Measurements from ENCODE around the gene MYOCD.

The MYOCD gene

DNA sequence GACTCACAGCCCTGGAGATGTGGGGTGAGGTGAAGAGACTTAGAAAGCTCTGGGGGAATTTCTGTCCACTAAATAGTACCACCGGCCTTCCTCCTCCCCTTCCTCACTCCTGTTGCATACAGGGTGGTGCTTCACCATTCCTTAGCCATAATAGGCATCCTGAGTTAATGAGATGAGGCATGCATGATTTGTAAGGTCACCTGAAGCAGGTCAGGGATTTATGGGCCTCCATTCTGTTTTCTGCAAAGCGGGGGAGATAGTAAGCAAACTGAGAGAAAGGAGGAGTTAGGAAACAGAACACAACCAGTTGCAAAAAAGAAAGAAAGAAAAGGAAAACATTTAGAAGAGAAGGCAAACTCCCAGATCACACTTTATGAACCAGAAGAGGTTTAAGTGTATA is 9.3 kb upstream of the MYOCD start:
- ChIA-PET CTCF (no interaction called here), POLR2A (no interaction called here)
- TF ChIP-seq, protein P1, sequence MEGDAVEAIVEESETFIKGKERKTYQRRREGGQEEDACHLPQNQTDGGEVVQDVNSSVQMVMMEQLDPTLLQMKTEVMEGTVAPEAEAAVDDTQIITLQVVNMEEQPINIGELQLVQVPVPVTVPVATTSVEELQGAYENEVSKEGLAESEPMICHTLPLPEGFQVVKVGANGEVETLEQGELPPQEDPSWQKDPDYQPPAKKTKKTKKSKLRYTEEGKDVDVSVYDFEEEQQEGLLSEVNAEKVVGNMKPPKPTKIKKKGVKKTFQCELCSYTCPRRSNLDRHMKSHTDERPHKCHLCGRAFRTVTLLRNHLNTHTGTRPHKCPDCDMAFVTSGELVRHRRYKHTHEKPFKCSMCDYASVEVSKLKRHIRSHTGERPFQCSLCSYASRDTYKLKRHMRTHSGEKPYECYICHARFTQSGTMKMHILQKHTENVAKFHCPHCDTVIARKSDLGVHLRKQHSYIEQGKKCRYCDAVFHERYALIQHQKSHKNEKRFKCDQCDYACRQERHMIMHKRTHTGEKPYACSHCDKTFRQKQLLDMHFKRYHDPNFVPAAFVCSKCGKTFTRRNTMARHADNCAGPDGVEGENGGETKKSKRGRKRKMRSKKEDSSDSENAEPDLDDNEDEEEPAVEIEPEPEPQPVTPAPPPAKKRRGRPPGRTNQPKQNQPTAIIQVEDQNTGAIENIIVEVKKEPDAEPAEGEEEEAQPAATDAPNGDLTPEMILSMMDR (IDR thresholded peaks at IDR 0.05; ENCODE audit: control extremely low read depth, extremely low read depth, low read depth, missing control alignments) = no peak
- no peak for DNase-seq (ENCODE audit: extremely low spot score)

DNA sequence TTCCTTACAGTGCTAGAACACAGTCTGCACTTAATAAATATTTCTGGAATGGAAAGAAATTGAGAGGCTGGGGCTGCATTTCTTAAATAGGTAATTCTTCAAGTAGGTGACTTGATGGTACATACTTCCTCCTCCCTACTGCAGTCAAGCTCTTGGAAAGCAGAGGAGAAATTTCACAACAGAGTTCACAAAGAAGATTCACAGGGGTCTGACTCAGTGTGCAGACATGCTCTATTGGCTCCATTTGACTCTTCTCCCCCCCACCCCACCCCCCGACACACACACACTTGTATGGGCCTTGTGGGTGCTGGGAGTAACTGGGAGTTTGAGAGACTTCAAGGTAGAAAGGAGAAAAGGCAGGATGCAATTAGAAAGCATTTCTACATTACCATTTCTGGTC is 6.2 kb upstream of the MYOCD start:
- TF ChIP-seq, protein P1 (IDR thresholded peaks at IDR 0.05; ENCODE audit: control extremely low read depth, extremely low read depth, low read depth, missing control alignments) = no peak
- CTCF ChIA-PET = no interaction called here
- POLR2A ChIA-PET = no interaction called here
- DNase-seq (ENCODE audit: extremely low spot score) = no peak

DNA sequence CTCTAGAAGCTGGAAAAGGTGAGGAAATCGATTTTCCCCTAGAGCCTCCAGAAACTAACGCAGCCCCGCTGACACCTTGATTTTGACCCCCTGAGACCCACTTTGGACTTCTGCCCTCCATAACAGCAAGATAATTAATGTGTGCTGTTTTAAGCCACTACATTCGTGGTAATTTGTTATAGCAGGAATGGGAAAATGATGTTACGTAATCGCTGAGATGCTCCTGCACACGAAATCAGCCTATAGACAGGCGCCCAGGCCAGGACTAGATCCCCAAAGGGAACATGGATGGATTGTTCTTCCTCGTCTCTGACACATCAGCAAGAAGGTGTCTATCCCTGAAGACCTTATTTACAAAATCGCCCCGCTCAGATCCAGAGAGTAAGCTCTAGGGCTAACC is 1.4 kb upstream of the MYOCD start:
- ChIA-PET CTCF (no interaction called here), POLR2A (no interaction called here)
- no peak for DNase-seq (ENCODE audit: extremely low spot score)
- TF ChIP-seq, protein P1 (IDR thresholded peaks at IDR 0.05; ENCODE audit: control extremely low read depth, extremely low read depth, low read depth, missing control alignments) = no peak

GRCh38 chr17:12664894-12665262 is 812 bp upstream of the MYOCD start:
- ChIA-PET CTCF (interaction anchor here (0.7 to 4.0 kb wide), 5 partner anchors 322 to 411 kb away, joined by 3 to 24 read pairs (median 3); no protein-coding TSS in a partner anchor), POLR2A (interaction anchor here (0.5 kb wide), 1 partner anchor 305 kb away, joined by 6 read pairs; no protein-coding TSS in a partner anchor)
- DNase-seq (ENCODE audit: extremely low spot score) = no peak
- TF ChIP-seq, protein P1 (IDR thresholded peaks at IDR 0.05; ENCODE audit: control extremely low read depth, extremely low read depth, low read depth, missing control alignments) = no peak

GRCh38 chr17:12666718-12667117 is 1.0 kb downstream of the MYOCD start:
- DNase-seq (ENCODE audit: extremely low spot score) = no peak
- TF ChIP-seq, protein P1 (IDR thresholded peaks at IDR 0.05; ENCODE audit: control extremely low read depth, extremely low read depth, low read depth, missing control alignments) = no peak
- ChIA-PET POLR2A (no interaction called here), CTCF (interaction anchor here (0.7 to 4.0 kb wide), 19 partner anchors 10 to 489 kb away, joined by 3 to 24 read pairs (median 5); no protein-coding TSS in a partner anchor)

DNA sequence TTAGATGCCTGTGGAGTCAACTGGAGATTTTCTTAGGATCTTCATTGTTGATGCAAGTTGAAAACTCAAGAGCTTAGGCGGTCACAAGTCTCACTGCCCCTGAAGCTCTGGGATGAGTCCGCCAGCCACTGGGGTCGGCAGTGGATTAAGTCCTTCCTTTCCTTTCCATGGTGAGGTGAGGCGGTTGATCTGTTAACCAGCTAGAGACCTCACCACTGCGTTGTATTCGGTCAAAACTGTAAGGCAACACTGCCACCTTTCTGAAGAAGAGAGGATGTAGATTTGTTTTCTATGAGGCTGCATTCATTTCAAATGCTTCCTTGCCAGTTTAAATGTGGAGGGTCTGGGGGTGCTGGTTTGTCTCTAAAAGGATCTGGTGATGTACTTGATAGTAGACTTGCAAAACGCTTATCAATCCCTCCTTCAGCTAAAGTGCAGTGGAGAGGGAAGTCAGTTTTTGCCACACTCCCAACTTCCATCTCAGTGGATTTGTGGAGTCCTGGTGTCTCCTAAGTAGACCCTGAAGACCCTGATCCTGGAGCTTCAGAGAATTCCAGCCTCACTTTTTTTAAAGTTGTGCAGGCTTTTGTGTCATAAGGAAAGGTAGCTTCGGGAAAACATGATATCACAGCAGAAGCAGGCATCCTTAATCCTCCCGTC is 1.7 kb downstream of the MYOCD start:
- ChIA-PET POLR2A (no interaction called here), CTCF (interaction anchor here (0.7 to 4.0 kb wide), 20 partner anchors 9 to 490 kb away, joined by 3 to 24 read pairs (median 4); no protein-coding TSS in a partner anchor)
- TF ChIP-seq, protein P1 (IDR thresholded peaks at IDR 0.05; ENCODE audit: control extremely low read depth, extremely low read depth, low read depth, missing control alignments) = peak; percentile 42
- peak; percentile 32 for DNase-seq (ENCODE audit: extremely low spot score)
